Osteocyte (in vitro differentiated cells): ENCODE data around the gene OSGEPL1. TPM values are rescaled to one million over a fixed set of nuclear protein-coding genes. Genes with fewer than 3 reads are reported as not detected.
"Not testable (repeated sequence)": the region's sequence is repeated elsewhere in the genome, so short reads cannot be mapped to it uniquely, and the experiment has no call there.

Experiments used
- DNase-seq: peaks from one replicate; pipeline ENCODE4 v3.0.0; 2021; ENCODE audit warnings: mixed read lengths; ENCODE audit not compliant: unreplicated experiment; ENCODE audit errors: extremely low spot score
- H3K27ac Mint-ChIP-seq: one replicate; pipeline ENCODE4 v1.8.0; 2021; ENCODE audit warnings: mild to moderate bottlenecking, mixed read lengths; ENCODE audit not compliant: unreplicated experiment
- H3K27me3 Mint-ChIP-seq: one replicate; pipeline ENCODE4 v1.8.0; 2021; ENCODE audit warnings: mixed read lengths; ENCODE audit not compliant: unreplicated experiment
- H3K36me3 Mint-ChIP-seq: one replicate; pipeline ENCODE4 v1.8.0; 2021; ENCODE audit warnings: mixed read lengths; ENCODE audit not compliant: unreplicated experiment
- H3K4me1 Mint-ChIP-seq: one replicate; pipeline ENCODE4 v1.8.0; 2021; ENCODE audit warnings: mixed read lengths; ENCODE audit not compliant: unreplicated experiment
- H3K4me3 Mint-ChIP-seq: one replicate; pipeline ENCODE4 v1.8.0; 2021; ENCODE audit warnings: mild to moderate bottlenecking, moderate library complexity, mixed read lengths; ENCODE audit not compliant: unreplicated experiment
- H3K9me3 Mint-ChIP-seq: one replicate; pipeline ENCODE4 v1.8.0; 2021; ENCODE audit warnings: mixed read lengths; ENCODE audit not compliant: unreplicated experiment
- CTCF ChIP-seq: fragments of 200-600 bp; sonication (generic); IDR thresholded peaks from 2 replicates; pipeline ENCODE4 v1.5.0; 2021; ENCODE audit warnings: antibody characterized with exemption, mild to moderate bottlenecking, moderate library complexity
- total RNA-seq: library from RNA; stranded (reverse); gene quantifications from 2 replicates; pipeline ENCODE4 v1.2.1, GENCODE V29; 2021

Gene OSGEPL1
- total RNA-seq, 1 donor from 2014 or later = 10.0 TPM

- no peaks in the 10 kb centered on the region for H3K27me3 Mint-ChIP-seq
- H3K4me3 Mint-ChIP-seq = no peak overlapping the region
- H3K27ac Mint-ChIP-seq = no peak overlapping the region
- H3K9me3 Mint-ChIP-seq = peaks cover 7% of the 10 kb centered on the region
- H3K4me1 Mint-ChIP-seq = no peaks in the 10 kb centered on the region
- no peaks in the 10 kb centered on the region for H3K36me3 Mint-ChIP-seq
- no peak for DNase-seq
- TF ChIP-seq CTCF = no peak
These were observed 43.0 kb downstream of the OSGEPL1 start for GRCh38 chr2:189719571-189719970.

- H3K36me3 Mint-ChIP-seq, DNase-seq, H3K27ac Mint-ChIP-seq, H3K4me3 Mint-ChIP-seq, H3K27me3 Mint-ChIP-seq, H3K4me1 Mint-ChIP-seq: not testable (repeated sequence)
- peaks cover 22% of the 10 kb centered on the region for H3K9me3 Mint-ChIP-seq
These were observed 45.0 kb downstream of the OSGEPL1 start for GRCh38 chr2:189717593-189717992.

GRCh38 chr2:189709501-189710221, 52.9 kb downstream of the OSGEPL1 start:
- no peak for TF ChIP-seq CTCF
- Mint-ChIP-seq H3K27ac (no peak overlapping the region), H3K36me3 (peaks cover 6% of the 10 kb centered on the region)

GRCh38 chr2:189702071-189702470, 60.5 kb downstream of the OSGEPL1 start:
- no peaks in the 10 kb centered on the region for H3K9me3 Mint-ChIP-seq
- H3K36me3 Mint-ChIP-seq = no peaks in the 10 kb centered on the region
- peaks cover 2% of the 10 kb centered on the region for H3K4me1 Mint-ChIP-seq
- no peak for DNase-seq
- TF ChIP-seq CTCF = no peak
- H3K27ac Mint-ChIP-seq = no peak overlapping the region
- H3K4me3 Mint-ChIP-seq = no peak overlapping the region
- no peaks in the 10 kb centered on the region for H3K27me3 Mint-ChIP-seq

More at GRCh38 chr2:189709501-189710221, 52.9 kb downstream of the OSGEPL1 start:
- Mint-ChIP-seq H3K4me3 (no peak overlapping the region), H3K9me3 (peaks cover 15% of the 10 kb centered on the region), H3K27me3 (no peaks in the 10 kb centered on the region), H3K4me1 (no peaks in the 10 kb centered on the region)
- DNase-seq = no peak

- no peak for TF ChIP-seq CTCF
- Mint-ChIP-seq H3K27me3 (no peaks in the 10 kb centered on the region), H3K9me3 (no peaks in the 10 kb centered on the region), H3K36me3 (no peaks in the 10 kb centered on the region), H3K27ac (no peak overlapping the region), H3K4me1 (peaks cover 2% of the 10 kb centered on the region), H3K4me3 (no peak overlapping the region)
- DNase-seq = no peak
These were observed 61.9 kb downstream of the OSGEPL1 start for GRCh38 chr2:189700681-189701080.
